HEK293 (cell line): Measurements from ENCODE around the gene ATG4A.

Experiments
- CTCF ChIA-PET: fragments of 350-600 bp; formaldehyde crosslinking; extraction: SDS; loops from one replicate; lab custom pipeline; 2021; ENCODE audit warnings: antibody characterized with exemption; lab: Yijun Ruan, JAX
- POLR2A ChIA-PET: fragments of 300-600 bp; formaldehyde crosslinking; extraction: SDS; loops from one replicate; lab custom pipeline; 2020; ENCODE audit warnings: antibody characterized with exemption, inconsistent platforms; lab: Yijun Ruan, JAX
- H3K27ac ChIP-seq: fragments of 200-500 bp; sonication (Bioruptor generic); 2 replicates; pipeline ENCODE4 v1.5.1; 2014; ENCODE audit warnings: low read depth, low read length, control low read depth, inconsistent platforms; ENCODE audit errors: extremely low read depth
- H3K36me3 ChIP-seq, 2 experiments: fragments of 200-500 bp in 1 of 2; sonication (Bioruptor generic) in 1 of 2; 1 replicate in 1 of 2; 2 replicates in 1 of 2; pipeline ENCODE4 v1.5.1; 2014 to 2017; ENCODE audit warnings: inconsistent platforms in 2 of 2, low read length in 2 of 2; ENCODE audit not compliant: control insufficient read depth in 2 of 2, insufficient read depth in 1 of 2
- H3K4me1 ChIP-seq: fragments of 200-500 bp; sonication (Bioruptor generic); 2 replicates; pipeline ENCODE4 v1.5.1; 2014; ENCODE audit warnings: mild to moderate bottlenecking, low read length, inconsistent platforms; ENCODE audit not compliant: control insufficient read depth, insufficient read depth
- H3K4me3 ChIP-seq: 2 replicates; pipeline ENCODE4 v1.5.1; 2011; ENCODE audit warnings: low read depth, mild to moderate bottlenecking, control low read depth, low read length, moderate library complexity
- H3K9me3 ChIP-seq: fragments of 200-500 bp; sonication (Bioruptor generic); 2 replicates; pipeline ENCODE4 v1.5.1; 2014; ENCODE audit warnings: low read depth, low read length, inconsistent platforms; ENCODE audit not compliant: control insufficient read depth, insufficient read depth
- CTCF ChIP-seq: fragments of 450-650 bp; formaldehyde crosslinking; IDR thresholded peaks from 2 replicates; pipeline ENCODE4 v1.5.1; 2016; ENCODE audit warnings: missing biosample characterization, missing genetic modification characterization
- GFI1B ChIP-seq: fragments of 450-650 bp; formaldehyde crosslinking; IDR thresholded peaks from 2 replicates; pipeline ENCODE4 v1.5.1; 2016; ENCODE audit warnings: missing biosample characterization, missing genetic modification characterization
- KLF16 ChIP-seq: fragments of 450-650 bp; formaldehyde crosslinking; IDR thresholded peaks from 2 replicates; pipeline ENCODE4 v1.5.1; 2017; ENCODE audit warnings: missing biosample characterization, missing genetic modification characterization
- ZBTB11 ChIP-seq: fragments of 450-650 bp; formaldehyde crosslinking; conservative IDR thresholded peaks from 2 replicates; pipeline ENCODE4 v1.5.1; 2016; ENCODE audit warnings: low read depth, missing biosample characterization, missing genetic modification characterization
- ZNF513 ChIP-seq: fragments of 450-650 bp; IDR thresholded peaks from 2 replicates; pipeline ENCODE4 v1.5.1; 2018; ENCODE audit warnings: missing biosample characterization, missing genetic modification characterization
- ZNF530 ChIP-seq: fragments of 450-650 bp; formaldehyde crosslinking; IDR thresholded peaks from 2 replicates; pipeline ENCODE4 v1.5.1; 2016; ENCODE audit warnings: low read depth, missing biosample characterization, missing genetic modification characterization
- ZNF623 ChIP-seq: fragments of 450-650 bp; formaldehyde crosslinking; IDR thresholded peaks from 2 replicates; pipeline ENCODE4 v1.5.1; 2016; ENCODE audit warnings: missing biosample characterization, missing genetic modification characterization
- ZNF654 ChIP-seq: fragments of 450-650 bp; formaldehyde crosslinking; IDR thresholded peaks from 2 replicates; pipeline ENCODE4 v1.5.1; 2016; ENCODE audit warnings: low read depth, missing biosample characterization, missing genetic modification characterization
- ZNF747 ChIP-seq: fragments of 450-650 bp; formaldehyde crosslinking; IDR thresholded peaks from 2 replicates; pipeline ENCODE4 v1.5.1; 2016; ENCODE audit warnings: missing biosample characterization, missing genetic modification characterization
- ZSCAN23 ChIP-seq: fragments of 450-650 bp; formaldehyde crosslinking; IDR thresholded peaks from 2 replicates; pipeline ENCODE4 v1.5.1; 2016; ENCODE audit warnings: missing biosample characterization, missing genetic modification characterization

ATG4A gene

GRCh38 chrX:108160309-108160708 is 68.7 kb downstream of the ATG4A start (continued):
- TF ChIP-seq KLF16 (no peak), ZSCAN23 (tag by site-specific recombination) (no peak), GFI1B (tag by site-specific recombination) (no peak)

GRCh38 chrX:108162265-108162664 is 70.7 kb downstream of the ATG4A start:
- TF ChIP-seq ZBTB11 (tag by site-specific recombination), result no peak
- TF ChIP-seq ZNF513 (tag by site-specific recombination), result peak; percentile 94
- TF ChIP-seq, all 188 proteins: peak for 1
- POLR2A ChIA-PET, result no interaction called here

GRCh38 chrX:108163333-108164082 is 71.9 kb downstream of the ATG4A start:
- POLR2A ChIA-PET, result no interaction called here
- TF ChIP-seq ZNF623 (peak; percentile 92), ZNF530 (tag by site-specific recombination) (no peak)
- no peaks in the 10 kb centered on the region for H3K9me3 ChIP-seq

More at GRCh38 chrX:108162265-108162664, 70.7 kb downstream of the ATG4A start:
- H3K4me1 ChIP-seq, result 0 out of 2 replicates have a peak, but pooled peaks cover 2% of the 10 kb centered on the region
- no peak overlapping the region for H3K27ac ChIP-seq
- H3K4me3 ChIP-seq, result no peak overlapping the region
- H3K36me3 ChIP-seq, result no peaks in the 10 kb centered on the region
- no peaks in the 10 kb centered on the region for H3K9me3 ChIP-seq
- CTCF ChIA-PET, result no interaction called here

GRCh38 chrX:108165383-108166111 is 74.0 kb downstream of the ATG4A start:
- peak; percentile 50 for TF ChIP-seq ZNF654 (tag by site-specific recombination)
- no peak for TF ChIP-seq ZNF747 (tag by site-specific recombination)
- peak; percentile 55; the same call in 1 of the 2 replicates for TF ChIP-seq CTCF (tag by site-specific recombination)
- no peaks in the 10 kb centered on the region for H3K9me3 ChIP-seq
- CTCF ChIA-PET, result interaction anchor here (0.6 to 1.7 kb wide), 11 partner anchors 21 to 1310 kb away, joined by 3 to 7 read pairs (median 5); partner anchors contain the start of gene COL4A5
- 0 out of 2 replicates have a peak, but pooled peaks cover 2% of the 10 kb centered on the region for H3K4me1 ChIP-seq
- H3K36me3 ChIP-seq, result no peaks in the 10 kb centered on the region
- no peak overlapping the region; the same call in 1 of the 2 replicates for H3K27ac ChIP-seq
- H3K4me3 ChIP-seq, result no peak overlapping the region
- POLR2A ChIA-PET, result interaction anchor here (0.8 kb wide), 1 partner anchor 74 kb away, joined by 3 read pairs; the partner anchor contains the start of gene PSMD10

More at GRCh38 chrX:108163333-108164082, 71.9 kb downstream of the ATG4A start:
- Histone ChIP-seq H3K27ac (no peak overlapping the region), H3K4me3 (no peak overlapping the region), H3K4me1 (0 out of 2 replicates have a peak, but pooled peaks cover 2% of the 10 kb centered on the region), H3K36me3 (no peaks in the 10 kb centered on the region)
- CTCF ChIA-PET, result no interaction called here
